Measurements from ENCODE around the gene CRACDL.

DNA sequence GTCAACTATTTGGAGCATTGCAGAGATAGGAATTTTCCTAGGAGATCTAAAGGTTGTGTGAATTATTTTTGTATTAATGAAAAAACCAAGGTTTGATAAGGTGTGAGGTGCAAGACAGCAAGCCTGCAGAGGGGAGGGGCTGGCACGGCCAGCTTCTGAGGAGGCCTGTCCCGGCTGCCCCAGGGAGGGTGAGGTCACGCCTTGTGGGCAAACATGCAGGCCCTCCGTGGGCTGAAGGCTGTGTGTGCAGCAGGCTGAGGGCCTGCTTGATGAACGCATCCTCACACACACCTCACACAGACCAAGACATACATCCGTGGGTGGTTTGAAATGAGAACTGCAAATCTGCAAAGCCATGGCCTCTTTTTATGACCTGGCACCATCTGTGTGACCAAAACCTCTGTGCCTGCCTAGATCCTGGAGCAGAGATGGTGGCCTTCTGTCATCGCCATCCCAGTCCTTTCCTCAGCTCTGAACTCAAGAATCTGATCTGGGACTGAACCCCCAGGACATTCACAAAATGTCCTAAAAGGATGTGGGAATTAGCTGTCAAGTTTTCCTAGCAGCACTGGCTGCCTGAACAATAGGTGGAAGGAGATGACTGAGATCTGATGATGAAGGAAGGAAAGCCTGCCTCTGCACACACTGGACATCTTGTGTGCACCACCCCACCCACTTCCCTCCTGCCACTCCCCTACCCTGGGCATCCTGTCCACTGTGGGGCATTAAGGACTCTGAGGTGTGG, 102.7 kb downstream of the CRACDL start:
- TF ChIP-seq, protein P1, sequence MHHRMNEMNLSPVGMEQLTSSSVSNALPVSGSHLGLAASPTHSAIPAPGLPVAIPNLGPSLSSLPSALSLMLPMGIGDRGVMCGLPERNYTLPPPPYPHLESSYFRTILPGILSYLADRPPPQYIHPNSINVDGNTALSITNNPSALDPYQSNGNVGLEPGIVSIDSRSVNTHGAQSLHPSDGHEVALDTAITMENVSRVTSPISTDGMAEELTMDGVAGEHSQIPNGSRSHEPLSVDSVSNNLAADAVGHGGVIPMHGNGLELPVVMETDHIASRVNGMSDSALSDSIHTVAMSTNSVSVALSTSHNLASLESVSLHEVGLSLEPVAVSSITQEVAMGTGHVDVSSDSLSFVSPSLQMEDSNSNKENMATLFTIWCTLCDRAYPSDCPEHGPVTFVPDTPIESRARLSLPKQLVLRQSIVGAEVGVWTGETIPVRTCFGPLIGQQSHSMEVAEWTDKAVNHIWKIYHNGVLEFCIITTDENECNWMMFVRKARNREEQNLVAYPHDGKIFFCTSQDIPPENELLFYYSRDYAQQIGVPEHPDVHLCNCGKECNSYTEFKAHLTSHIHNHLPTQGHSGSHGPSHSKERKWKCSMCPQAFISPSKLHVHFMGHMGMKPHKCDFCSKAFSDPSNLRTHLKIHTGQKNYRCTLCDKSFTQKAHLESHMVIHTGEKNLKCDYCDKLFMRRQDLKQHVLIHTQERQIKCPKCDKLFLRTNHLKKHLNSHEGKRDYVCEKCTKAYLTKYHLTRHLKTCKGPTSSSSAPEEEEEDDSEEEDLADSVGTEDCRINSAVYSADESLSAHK (CRISPR knock-in tag; IDR thresholded peaks at IDR 0.05; ENCODE audit: borderline replicate concordance) = no peak
- TF ChIP-seq, protein P2, sequence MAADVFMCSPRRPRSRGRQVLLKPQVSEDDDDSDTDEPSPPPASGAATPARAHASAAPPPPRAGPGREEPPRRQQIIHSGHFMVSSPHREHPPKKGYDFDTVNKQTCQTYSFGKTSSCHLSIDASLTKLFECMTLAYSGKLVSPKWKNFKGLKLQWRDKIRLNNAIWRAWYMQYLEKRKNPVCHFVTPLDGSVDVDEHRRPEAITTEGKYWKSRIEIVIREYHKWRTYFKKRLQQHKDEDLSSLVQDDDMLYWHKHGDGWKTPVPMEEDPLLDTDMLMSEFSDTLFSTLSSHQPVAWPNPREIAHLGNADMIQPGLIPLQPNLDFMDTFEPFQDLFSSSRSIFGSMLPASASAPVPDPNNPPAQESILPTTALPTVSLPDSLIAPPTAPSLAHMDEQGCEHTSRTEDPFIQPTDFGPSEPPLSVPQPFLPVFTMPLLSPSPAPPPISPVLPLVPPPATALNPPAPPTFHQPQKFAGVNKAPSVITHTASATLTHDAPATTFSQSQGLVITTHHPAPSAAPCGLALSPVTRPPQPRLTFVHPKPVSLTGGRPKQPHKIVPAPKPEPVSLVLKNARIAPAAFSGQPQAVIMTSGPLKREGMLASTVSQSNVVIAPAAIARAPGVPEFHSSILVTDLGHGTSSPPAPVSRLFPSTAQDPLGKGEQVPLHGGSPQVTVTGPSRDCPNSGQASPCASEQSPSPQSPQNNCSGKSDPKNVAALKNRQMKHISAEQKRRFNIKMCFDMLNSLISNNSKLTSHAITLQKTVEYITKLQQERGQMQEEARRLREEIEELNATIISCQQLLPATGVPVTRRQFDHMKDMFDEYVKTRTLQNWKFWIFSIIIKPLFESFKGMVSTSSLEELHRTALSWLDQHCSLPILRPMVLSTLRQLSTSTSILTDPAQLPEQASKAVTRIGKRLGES (CRISPR knock-in tag; IDR thresholded peaks at IDR 0.05; ENCODE audit: borderline replicate concordance) = no peak
- TF ChIP-seq ZFP90 (CRISPR knock-in tag; IDR thresholded peaks at IDR 0.05; ENCODE audit: borderline replicate concordance) (no peak), POLR2AphosphoS5 (IDR thresholded peaks at IDR 0.05; ENCODE audit: low read depth, low read length) (no peak)
